DMS153 treated with DMSO at 0.1 percent for 48 hours (cell line): ENCODE measurements around the gene NHLRC4.

Source experiments
- DNase-seq: peaks from one replicate; lab custom pipeline; 2025; ENCODE audit not compliant: unreplicated experiment; lab: John Stamatoyannopoulos, UW

The NHLRC4 gene

DNA sequence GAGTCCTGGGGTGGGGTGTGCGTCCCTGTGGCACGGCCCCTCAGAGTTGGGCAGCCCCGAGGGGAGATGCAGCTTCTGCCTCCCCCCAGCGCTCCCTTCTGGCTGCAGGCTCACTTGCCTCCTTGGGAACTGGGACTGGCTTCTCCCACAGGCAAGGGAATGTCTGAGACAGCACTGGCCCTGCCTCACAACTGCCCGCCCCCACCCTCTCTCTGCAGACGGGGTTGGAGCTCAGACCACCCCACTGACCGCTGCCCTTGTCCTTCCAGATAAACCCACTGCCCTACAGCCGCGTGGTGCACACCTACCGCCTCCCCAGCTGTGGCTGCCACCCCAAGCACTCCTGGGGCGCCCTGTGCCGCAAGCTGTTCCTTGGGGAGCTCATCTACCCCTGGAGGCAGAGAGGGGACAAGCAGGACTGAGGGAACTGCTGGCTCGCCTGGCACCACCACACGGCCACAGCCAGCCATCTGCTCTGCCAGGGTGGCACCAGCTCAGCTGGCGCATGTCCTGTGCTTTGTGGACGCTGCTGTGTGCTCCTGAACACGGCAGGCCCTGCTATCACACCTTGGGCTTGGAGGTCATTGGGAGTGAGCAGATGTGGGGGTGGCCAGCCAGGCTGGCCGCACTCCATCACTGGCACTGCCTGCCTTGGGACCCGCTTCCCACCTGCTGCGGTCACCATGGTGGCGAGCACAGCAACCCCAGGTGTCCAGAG lies 16.0 kb downstream of the NHLRC4 start:
- DNase-seq = no peak

DNA sequence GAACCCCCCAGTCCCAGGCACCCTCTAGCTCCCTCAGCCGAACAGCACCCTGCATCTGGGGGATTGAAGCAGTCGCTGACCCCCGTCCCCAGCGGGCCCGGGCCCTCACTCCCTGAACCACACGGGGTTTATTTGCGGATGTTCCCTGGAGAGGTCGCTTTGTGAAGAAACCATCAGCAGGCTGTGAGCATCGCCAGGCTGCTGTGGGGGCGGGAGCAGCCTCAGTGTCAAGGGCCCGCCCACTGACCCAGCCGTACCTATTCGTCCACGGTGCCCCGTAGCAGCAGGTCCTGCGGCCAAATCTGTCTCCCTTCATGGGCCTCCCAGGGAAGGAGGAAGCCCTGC lies 16.6 kb downstream of the NHLRC4 start:
- DNase-seq = peak; percentile 39

DNA sequence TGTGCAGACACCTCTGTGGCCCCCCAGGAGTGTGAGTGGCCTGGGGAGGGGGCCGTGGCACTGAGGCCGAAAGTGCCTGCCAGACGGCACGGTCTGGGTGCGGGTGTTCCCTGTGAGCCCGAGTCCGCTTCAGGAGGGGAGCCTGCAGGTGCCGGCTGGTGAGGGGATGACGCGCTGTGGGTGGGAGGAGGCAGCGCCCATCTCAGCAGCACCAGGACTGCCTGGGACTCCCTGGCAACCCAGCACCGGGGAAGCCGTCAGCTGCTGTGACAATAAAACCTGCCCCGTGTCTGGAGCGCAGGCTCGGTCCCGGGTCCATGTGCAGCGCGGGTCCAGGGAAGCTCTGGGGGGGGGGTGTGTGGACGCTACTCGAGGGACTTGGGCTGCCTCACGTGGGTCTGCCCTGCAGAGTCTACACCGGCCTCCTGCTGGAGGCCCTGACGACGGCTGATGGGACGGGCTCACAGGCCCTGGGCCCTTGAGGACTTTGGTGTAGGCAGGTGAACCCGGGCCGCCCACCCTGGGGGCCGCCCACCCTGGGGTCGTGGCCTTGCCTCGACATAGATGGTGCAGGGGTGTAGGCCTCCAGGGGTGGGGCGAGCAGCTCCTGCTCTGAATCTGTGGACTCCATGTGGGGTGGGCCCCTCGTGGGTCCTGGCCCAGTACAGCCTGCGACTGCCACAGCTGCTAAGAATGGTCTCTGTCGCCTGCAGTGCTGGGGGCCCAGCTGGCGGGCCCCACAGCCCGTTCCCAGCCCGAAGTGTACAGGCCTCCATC lies 17.2 kb downstream of the NHLRC4 start:
- DNase-seq = peak; percentile 39

DNA sequence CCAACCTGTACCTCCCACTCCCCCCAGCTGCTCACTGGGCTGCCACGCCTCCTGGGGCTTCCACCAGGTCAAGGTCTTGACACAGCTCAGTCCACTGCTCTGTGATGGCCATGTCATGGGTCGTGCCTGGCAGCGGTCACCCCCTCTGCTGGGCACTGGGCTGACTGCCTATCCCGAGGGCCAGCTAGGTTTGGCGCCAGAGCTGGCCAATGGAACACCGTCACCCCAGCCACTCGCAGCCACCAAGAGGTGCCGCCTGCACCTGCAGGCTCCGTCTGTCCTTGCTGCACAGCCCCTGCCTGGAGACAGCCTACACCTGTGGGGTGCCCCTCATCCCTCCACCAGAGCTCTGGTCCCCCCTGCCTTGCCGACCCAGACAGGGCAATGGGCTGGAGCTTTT lies 18.5 kb downstream of the NHLRC4 start:
- peak; percentile 5 for DNase-seq

DNA sequence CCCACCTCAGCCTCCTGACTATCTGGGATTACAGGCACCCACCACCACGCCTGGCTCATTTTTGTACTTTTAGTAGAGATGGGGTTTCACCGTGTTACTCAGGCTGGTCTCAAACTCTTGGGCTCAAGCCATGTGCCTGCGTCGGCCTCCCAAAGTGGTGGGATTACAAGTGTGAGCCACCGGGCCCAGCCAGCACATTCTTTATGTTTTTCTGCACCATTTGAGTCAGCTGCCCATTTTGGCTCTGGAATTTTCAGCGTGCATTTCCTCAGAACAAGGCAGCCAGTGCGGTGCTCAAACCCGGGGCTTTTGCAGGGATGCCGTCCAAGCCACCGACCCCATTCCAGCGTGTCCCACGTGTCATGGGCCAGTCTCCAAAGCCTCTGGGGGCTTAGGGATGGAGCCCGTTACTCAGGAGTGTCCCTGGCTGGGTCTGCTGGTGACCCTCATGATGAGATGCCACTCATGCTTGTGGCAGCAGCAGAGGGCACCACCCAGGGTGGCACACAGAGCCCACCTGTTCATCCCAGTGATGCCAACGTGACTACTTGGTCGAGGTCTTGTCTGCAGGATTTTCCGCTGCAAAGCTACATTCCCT lies 19.3 kb downstream of the NHLRC4 start:
- no peak for DNase-seq

DNA sequence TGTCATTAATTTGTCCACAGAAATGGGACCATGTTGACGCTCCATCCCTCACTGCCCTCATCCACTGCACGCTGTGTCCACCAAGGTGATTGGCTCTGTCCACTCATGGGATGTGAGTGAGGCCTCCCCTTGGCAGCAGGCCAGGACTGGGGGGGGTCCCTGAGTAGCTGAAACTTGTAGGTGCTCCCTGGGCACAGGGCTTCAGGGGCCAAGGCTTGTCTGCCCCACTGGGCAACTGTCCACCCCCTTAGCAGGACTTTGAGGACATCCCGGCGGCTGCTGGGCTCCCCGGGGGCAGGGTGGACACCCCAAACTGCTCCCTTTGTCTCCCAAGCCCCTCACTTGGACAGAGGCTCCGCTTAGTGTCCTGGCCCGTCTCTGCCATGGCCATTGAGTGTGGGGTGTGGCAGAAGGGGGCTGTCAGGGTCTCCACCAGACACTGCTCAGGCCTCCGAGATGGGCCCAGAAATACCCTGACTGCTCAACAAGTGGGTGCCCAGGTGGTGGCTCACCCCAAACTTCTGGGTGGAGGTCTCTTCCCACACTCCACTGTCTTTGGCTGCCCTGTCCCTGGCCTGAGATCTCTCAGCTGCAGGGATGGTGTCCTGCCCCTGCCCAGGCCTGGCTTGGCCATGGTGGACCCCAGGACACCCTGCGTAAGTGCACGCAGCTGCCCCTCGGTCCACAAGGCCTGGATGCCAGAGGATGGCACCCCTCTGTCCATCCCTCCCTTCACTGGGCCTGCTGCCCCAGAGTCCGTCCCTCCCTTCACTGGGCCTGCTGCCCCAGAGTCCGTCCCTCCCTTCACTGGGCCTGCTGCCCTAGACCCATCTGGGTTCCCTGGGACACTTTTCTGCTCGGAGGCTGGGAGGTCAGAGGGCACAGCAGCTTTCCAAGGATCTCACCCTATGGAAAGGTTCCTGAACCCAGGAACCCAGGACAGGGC lies 20.1 kb downstream of the NHLRC4 start:
- no peak for DNase-seq

DNA sequence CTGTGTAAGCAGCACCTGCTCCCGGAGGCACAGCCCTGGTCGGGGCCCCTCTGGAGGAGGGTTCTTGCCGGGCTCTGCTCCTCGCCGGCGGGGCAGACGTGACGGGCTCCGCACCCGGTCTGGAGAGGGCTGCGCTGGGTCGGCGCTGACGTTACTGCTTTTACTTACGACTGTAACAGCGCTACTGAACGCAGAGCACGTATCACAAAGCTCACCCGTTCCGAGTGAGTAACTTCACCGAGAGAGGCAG lies 21.8 kb downstream of the NHLRC4 start:
- DNase-seq = no peak

DNA sequence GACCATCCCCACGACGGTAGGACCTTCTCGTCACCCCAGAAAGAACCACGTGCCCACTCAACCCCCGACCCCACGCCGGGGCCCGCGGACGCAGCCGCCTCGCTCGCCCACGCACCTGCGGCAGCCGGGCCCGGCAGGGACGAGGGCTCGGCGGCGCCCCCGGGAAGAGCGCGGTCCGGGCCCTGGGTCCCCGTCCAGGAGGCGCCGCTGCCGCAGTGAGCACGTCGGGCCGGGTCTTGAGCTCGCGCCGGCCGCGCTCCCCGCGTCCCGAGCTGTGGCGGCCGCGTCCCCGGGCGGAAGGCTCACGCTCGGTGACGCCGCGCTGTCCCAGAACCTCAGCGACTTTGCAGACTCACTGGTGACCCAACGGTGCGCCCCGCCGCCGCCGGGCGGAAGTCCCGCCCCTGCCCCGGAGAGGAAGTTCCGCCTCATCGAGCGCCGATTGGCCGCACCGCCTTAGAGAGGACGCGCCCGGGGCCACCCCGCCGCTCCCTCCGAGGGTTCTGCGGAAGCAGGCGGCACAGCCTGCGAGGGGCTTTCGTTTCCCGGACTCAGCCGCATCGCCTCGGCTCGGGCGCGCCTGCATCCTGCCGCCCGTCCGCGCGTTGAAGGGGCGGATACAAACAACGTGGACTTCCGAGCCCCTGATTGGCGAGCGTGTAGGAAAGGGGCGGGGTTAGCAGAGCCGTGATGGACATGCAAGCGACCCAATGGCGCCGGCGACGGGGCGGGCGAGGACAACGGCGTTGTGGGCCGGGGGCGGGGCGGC lies 22.3 kb downstream of the NHLRC4 start:
- peak; percentile 73 for DNase-seq

DNA sequence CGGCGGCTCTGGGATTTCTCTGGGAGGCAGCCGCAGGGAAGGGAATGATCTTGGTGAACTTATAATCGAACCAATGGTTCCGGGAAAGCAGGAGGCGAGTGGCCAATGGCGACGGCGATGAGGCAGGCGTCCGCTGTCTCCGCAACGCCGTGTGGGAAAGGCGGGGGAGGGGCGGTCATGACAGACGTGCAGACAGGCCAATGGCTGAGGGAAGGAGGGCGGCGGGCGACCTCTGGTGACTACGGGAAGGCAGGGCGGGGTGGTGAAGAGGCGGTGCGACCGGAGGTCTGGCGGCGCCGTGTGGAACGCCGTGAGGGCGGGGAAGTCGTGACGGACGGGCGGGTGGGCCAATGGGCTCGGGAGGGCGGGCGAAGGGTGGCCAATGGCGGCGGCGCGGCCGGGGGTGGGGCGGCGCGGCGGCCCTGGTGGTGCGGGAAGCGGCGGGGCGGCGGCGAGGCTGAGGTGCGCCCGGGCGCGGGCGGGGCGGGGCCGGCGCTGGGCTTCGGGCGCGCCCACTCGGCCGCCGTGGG lies 22.9 kb downstream of the NHLRC4 start, which contains the start of gene RAB40C:
TSS of gene RAB40C (plus strand) at position 409 of the 530 bp plus-strand sequence. CDS start 226 bp downstream, outside the sequence.
- DNase-seq = peak; percentile 85

DNA sequence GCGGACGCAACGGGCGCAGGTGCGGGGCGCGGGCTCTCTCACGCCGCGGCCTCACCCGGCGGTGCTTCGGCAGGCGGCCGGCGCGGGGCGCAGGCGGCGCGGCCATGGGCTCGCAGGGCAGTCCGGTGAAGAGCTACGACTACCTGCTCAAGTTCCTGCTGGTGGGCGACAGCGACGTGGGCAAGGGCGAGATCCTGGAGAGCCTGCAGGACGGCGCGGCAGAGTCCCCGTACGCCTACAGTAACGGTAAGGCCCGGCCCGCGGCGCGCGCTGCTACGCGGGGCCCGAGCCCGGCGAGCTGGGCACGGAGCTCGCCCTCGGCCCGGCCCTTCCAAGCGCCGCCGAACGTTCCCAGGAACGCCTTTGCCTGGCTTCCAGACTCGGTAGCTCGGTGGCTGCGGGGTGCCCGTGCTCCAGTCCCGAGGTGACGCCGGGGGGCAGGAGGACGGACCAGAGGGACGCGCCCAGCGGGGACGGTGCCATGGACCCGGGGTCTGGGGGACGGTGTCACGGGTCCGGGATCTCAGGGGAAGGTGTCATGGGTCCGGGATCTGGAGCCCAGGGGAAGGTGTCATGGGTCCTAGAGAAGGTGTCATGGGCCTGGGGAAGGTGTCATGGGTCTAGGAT lies 23.5 kb downstream of the NHLRC4 start:
- DNase-seq = no peak

DNA sequence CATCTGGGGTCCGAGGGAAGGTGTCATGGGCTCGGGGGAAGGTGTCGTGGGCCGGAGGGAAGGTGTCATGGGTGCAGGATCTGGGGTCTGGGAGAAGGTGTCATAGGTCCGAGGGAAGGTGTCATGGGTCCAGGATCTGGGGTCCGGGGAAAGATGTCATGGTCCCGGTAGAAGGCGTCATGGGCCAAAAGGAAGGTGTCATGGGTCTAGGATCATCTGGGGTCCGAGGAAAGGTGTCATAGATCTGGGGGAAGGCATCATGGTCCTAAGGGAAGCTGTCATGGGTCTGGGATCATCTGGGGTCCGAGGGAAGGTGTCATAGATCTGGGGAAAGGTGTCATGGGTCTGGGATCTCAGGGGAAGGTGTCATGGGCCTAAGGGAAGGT lies 24.0 kb downstream of the NHLRC4 start:
- DNase-seq = no peak

DNA sequence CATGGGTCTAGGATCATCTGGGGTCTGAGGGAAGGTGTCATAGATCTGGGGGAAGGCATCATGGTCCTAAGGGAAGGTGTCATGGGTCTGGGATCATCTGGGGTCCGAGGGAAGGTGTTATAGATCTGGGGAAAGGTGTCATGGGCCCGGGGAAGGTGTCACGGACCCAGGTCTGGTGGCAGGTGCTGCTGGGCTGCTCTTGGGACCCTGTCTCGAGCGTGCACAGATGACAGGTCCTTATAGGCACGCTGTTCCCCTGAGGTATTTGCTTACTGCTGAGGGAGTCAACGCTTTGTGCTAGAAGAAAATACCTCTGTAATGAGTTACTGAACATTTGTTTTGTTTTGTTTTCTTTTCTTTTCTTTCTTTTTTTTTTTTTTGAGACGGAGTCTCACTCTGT lies 24.4 kb downstream of the NHLRC4 start:
- DNase-seq = no peak

DNA sequence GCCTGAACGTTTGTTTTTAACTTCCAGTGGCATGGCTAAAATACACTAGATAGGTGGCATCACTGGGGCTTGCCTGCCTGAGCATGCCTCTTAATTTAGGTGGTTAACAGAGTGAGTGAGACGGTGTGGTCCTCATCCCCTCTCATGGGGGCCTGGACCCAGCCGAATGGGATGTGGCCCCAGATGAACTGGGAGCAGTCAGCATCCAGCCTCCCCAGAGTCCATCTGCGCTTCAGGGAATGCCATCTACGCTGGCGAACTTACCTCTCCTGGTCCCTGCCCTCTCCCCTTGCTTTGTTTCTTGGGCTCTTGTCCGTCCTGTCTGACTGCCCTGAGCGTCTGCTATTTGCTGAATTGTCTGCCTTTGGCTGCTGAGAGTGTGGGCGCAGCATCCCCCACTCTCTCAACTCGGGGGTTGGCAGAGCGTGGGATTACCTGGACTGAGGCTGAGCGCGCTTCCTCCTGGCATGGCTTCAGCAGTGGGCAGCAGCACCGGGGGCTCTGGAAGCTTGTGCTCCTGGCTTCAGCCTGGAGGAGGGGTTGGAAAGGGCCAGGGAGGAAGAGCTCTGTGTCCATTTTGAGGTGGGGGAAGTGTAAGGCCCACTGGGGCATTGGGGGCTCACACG lies 25.2 kb downstream of the NHLRC4 start:
- no peak for DNase-seq

DNA sequence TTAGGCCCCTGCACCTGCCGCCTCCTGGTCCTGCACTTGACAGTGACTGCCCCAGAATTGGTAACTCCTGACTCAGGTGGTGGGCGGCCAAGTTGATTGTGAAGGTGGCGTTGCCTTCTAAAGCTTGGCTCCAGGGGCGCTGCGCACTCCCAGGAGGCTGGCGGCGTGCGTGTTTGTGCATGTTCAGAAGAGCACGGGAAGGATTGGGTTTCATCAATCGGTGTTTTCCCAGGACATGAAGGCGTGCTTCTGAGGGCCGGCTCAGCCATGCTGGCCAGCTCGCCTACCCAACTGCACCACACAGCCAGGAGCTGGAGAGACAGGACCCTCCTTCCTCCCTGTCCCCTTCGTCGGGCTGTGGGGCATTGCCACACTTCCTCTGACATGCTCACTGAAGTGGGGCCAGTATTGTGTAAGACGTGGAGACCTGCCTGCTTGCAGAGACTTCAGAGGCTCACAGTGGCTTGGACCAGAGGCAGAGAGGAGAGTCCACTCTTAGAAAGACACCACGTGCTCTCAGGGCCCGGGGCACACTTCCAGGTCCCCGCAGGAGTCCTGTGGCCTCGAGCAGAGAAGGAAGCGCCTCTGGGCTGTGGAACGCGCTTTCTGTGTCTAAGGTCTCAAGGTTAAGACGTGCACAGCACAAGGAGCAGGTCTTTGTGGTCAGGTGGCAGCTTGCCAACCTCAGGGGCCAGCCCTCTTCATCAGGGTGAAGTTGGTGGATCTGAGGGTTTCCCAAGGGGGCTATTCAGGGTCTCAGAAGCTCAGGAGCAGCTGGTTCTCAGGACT lies 25.9 kb downstream of the NHLRC4 start:
- peak; percentile 82 for DNase-seq

DNA sequence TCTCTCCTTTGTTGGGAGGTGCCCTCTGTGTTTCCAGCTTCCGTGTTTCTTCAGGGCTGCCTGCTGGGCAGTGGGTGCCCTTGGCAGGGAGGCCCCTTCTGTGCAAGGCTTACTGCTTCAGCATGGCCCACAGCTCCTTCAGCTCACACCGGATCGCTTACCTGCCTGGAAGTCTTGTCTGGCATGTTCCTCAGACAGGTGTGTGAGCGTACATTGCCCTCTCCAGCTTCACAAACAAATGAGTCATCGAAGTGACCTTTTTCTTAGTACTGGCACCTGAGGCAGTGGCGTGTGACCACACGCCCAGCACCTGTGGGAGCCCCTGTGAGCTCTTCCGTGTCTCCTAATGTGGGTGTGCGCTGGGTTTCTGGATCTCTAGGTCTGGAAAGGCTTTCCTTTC lies 26.6 kb downstream of the NHLRC4 start:
- DNase-seq = peak; percentile 55

DNA sequence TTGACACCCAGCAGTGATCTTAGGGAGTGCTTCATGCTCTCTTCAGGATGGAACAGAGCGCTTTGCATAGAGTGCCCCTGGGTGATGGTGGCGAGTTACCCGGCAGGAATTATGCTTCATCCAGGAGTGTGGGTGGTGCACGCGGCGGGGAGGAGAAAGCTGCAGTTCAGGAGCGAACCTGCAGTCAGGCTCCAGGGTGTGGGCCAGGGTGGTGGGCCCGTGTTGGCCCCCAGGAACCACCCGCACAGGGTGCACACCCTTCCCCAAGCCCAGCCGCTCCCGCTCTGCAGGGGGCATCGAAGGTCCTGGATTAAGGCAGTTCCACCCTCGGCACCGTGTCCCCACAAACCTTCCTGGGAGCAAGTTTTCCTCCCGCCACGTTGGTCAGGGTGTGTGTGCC lies 27.0 kb downstream of the NHLRC4 start:
- DNase-seq = no peak

DNA sequence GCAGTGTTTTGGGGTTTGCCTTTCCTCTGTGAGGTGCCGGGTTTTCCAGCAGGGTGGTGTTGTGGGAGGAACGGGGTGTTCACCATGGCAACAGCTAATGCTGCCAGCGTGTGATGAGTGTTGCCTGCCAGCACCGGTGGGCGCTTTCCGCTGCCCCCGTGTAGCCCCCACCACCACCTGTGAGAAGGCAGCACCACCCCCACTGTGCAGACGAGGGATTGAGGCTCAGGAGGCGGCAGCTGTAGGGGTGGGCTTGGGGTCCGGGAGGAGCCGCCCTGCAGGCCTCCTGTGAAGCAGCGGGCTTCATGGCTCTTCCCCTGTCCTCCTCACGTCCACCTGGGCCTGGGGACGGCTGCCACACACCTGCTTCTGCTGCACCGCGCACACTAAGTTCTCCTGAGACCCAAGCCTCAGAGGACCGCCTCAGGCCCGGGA lies 28.3 kb downstream of the NHLRC4 start:
- DNase-seq = no peak

DNA sequence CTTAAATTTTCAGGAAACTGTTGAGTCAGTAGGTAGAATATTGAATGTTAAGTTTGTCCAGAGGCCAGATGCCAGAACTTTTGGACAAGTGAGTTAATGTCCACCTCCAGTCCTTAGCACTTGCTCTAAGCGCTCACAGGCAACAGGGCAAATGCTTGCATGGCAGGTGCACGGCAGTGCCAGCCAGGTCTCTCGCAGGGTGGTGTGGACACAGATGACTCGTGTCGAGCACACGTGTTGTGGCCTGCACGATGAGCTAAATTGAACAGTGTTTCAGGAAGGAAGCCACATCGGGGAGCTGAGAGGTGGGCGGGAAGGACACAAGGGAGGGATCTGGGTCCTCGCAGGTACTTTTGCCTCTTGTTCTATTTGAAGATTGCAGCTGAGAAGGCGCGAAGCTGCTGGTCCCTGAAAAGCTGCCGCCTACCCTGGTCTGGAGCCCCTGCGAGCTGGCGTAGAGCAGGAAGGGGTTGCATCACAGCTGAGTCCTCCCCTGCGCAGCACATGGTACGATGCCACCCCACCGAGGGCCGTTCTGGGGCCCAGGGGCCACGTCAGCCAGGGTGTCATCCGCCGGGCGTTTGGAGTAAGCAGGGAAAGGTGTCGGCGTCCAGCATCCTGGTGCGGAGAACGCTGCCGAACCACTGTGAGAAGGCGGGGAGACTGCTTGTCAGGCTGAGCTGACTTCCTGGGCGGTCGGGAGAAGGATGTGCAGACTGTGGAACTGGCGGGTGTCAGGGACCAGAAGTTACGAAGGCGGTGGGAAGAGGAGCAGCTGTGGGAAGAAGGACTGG lies 29.3 kb downstream of the NHLRC4 start:
- no peak for DNase-seq
